ENCODE data around the gene SPATA16.

- TF ChIP-seq TEAD4 (CRISPR knock-in tag; IDR thresholded peaks at IDR 0.05) (no peak), NR3C1 (CRISPR knock-in tag; conservative IDR thresholded peaks at IDR 0.05; ENCODE audit: low read depth) (no peak), SP1 (CRISPR knock-in tag; conservative IDR thresholded peaks at IDR 0.05) (no peak), CTCF (IDR thresholded peaks at IDR 0.05) (no peak), USF2 (CRISPR knock-in tag; IDR thresholded peaks at IDR 0.05) (no peak), RORB (CRISPR knock-in tag; IDR thresholded peaks at IDR 0.05) (no peak), PREB (CRISPR knock-in tag; IDR thresholded peaks at IDR 0.05; ENCODE audit: borderline replicate concordance) (no peak), ZSCAN18 (CRISPR knock-in tag; IDR thresholded peaks at IDR 0.05) (no peak), SMAD3 (CRISPR knock-in tag; IDR thresholded peaks at IDR 0.05; ENCODE audit: borderline replicate concordance) (no peak), ZNF532 (CRISPR knock-in tag; IDR thresholded peaks at IDR 0.05; ENCODE audit: borderline replicate concordance) (no peak)
These were observed 127.7 kb downstream of the SPATA16 start for GRCh38 chr3:173013219-173013832.
